Stomach smooth muscle (tissue), 2 donors: Measurements from ENCODE around the gene ZNRD2.
"Not testable (repeated sequence)": the region's sequence is repeated elsewhere in the genome, so short reads cannot be mapped to it uniquely, and the experiment has no call there.

Experiments
- H3K27ac ChIP-seq: one replicate; pipeline ENCODE4 v1.7.0; 2013; ENCODE audit warnings: mild to moderate bottlenecking, low read length, inconsistent platforms
- H3K27me3 ChIP-seq, 2 donors: one replicate each; pipeline ENCODE4 v1.7.0; 2013; ENCODE audit warnings: low read length in 2 of 2; ENCODE audit not compliant: insufficient read depth in 2 of 2, control insufficient read depth in 1 of 2
- H3K36me3 ChIP-seq, 2 donors: one replicate each; pipeline ENCODE4 v1.7.0; 2013; ENCODE audit warnings: low read length in 2 of 2; ENCODE audit not compliant: control insufficient read depth in 2 of 2, insufficient read depth in 2 of 2
- H3K4me1 ChIP-seq: one replicate; pipeline ENCODE4 v1.7.0; 2013; ENCODE audit warnings: low read length; ENCODE audit not compliant: control insufficient read depth, insufficient read depth
- H3K4me3 ChIP-seq, 2 donors: one replicate each; pipeline ENCODE4 v1.7.0; 2013; ENCODE audit warnings: low read length in 2 of 2
- H3K9ac ChIP-seq, 2 donors: one replicate each; pipeline ENCODE4 v1.7.0; 2013; ENCODE audit warnings: low read length in 2 of 2, mild to moderate bottlenecking in 1 of 2
- H3K9me3 ChIP-seq, 2 donors: one replicate each; pipeline ENCODE4 v1.7.0; 2013; ENCODE audit warnings: low read length in 2 of 2; ENCODE audit not compliant: control insufficient read depth in 2 of 2
- donor health status: healthy.
- donor health status: Pancreatic carcinoma.

ZNRD2 gene, protein sequence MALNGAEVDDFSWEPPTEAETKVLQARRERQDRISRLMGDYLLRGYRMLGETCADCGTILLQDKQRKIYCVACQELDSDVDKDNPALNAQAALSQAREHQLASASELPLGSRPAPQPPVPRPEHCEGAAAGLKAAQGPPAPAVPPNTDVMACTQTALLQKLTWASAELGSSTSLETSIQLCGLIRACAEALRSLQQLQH

DNA sequence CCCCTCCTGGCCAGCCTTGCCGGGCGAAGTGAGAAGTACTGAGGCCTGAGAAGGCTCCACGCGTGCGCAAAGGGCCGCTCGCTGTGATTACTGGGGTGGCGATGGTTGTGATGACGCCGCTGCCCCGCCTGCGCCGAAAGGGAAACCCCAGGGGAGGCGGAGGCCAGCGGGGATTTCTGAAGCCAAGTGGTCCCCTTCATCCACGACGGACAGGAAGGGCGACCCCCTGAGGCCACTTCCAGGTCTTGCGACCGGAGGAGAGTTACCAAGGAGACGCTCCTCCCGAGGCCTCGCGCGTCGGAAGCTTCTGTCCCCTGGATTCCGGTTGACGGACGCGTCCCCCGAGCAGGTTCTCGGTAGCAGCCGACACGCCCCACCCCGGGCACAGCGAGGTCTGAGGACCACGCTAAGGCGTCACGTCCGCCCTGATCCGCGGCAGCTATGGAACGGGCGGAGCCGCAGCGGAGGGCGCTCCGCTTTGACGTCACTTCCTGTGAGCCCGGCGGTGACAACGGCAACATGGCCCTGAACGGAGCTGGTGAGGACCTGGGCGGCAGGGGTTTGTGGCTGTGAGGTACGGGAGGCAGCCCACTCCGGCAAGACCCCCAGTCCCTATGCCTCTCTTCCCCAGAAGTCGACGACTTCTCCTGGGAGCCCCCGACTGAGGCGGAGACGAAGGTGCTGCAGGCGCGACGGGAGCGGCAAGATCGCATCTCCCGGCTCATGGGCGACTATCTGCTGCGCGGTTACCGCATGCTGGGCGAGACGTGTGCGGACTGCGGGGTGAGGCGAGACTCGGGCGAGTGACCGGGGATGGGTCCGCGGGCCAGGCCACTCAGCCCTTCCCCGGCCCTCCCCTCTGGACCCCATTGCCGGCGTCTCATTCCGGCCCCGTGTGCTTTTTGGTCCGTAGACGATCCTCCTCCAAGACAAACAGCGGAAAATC is at the start of gene ZNRD2:
ZNRD2 (plus strand) TSS at position 505 of the 946 bp plus-strand sequence; CDS start at position 520, 15 bp downstream.
- no peaks in the 10 kb centered on the region for H3K9me3 ChIP-seq
- no peaks in the 10 kb centered on the region for H3K27me3 ChIP-seq
- H3K36me3 ChIP-seq, result peaks cover 5 to 7% of the 10 kb centered on the region in 2 donors
- H3K9ac ChIP-seq, result peak within 1 kb of the TSS; percentile 86 to 95
- peak within 1 kb of the TSS; percentile 92 for H3K27ac ChIP-seq
- H3K4me1 ChIP-seq, result peaks cover 65% of the 10 kb centered on the region
- H3K4me3 ChIP-seq, result peak within 1 kb of the TSS; percentile 96

DNA sequence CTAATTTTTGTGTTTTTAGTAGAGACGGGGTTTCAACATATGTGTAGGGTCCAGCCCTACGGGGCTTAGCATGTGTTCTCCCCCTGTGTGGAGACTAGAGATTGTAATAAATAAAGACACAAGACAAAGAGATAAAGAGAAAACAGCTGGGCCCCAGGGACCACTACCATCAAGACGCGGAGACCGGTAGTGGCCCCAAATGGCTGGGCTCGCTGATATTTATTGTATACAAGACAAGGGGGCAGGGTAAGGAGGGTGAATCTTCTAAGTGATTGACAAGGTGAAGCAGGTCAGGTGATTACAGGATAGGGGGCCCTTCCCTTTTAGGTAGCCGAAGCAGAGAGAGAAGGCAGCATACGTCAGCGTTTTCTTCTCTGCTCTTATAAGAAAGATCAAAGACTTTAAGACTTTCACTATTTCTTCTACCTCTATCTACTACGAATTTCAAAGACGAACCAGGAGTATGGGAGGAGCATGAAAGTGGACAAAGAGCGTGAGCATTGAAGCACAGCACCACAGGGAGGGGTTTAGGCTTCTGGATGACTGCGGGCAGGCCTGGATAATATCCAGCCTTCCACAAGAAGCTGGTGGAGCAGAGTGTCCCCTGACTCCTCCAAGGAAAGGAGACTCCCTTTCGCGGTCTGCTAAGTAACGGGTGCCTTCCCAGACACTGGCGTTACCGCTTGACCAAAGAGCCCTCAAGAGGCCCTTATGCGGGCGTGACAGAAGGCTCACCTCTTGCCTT is 48.3 kb upstream of the ZNRD2 start:
- peaks cover 23% of the 10 kb centered on the region for H3K4me1 ChIP-seq
- H3K9ac ChIP-seq, H3K27me3 ChIP-seq, H3K9me3 ChIP-seq, H3K36me3 ChIP-seq, H3K4me3 ChIP-seq, H3K27ac ChIP-seq: not testable (repeated sequence)

DNA sequence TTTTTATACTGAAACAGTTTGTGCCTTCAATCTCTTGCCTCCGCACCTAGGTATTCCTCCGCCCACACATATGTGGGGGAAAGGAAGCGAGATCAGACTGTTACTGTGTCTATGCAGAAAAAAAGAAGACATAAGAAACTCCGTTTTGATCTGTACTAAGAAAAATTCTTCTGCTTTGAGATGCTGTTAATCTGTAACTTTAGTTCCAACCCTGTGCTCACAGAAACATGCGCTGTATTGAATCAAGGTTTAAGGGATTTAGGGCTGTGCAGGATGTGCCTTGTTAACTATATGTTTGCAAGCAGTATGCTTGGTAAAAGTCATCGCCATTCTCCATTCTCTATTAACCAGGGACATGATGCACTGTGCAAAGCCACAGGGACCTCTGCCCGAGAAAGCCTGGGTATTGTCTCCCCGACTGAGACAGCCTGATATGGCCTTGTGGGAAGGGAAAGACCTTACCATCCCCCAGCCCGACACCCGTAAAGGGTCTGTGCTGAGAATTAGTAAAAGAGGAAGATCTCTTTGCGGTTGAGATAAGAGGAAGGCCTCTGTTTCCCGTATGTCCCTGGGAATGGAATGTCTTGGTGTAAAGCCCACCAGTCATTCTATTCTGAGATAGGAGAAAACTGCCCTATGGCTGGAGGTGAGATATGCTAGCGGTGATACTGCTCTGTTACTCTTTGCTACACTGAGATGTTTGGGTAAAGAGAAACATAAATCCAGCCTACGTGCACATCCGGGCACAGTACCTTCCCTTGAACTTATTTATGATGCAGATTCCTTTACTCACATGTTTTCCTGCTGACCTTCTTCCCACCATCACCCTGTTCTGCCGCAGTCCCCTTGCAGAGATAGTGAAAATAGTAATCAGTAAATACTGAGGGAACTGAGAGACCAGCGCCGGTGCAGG is 47.3 kb upstream of the ZNRD2 start:
- H3K4me3 ChIP-seq, H3K27ac ChIP-seq, H3K9ac ChIP-seq: not testable (repeated sequence)

DNA sequence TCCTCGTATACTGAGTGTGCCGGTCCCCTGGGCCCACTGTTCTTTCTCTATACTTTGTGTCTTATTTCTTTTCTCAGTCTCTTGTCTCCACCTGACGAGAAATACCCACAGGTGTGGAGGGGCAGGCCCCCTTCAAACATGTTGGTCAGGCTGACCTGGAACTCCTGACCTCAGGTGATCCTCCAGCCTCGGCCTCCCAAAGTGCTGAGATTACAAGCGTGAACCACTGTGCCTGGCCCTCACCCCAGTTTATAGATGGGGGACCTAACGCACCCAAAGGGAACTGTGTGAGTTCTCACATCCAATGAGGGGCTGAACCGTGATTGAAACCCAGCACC is 46.7 kb upstream of the ZNRD2 start:
- not testable (repeated sequence) for H3K9ac ChIP-seq, H3K36me3 ChIP-seq, H3K9me3 ChIP-seq, H3K4me3 ChIP-seq, H3K27ac ChIP-seq, H3K27me3 ChIP-seq
- peaks cover 27% of the 10 kb centered on the region for H3K4me1 ChIP-seq

More for the DNA sequence above, 47.3 kb upstream of the ZNRD2 start:
- H3K9me3 ChIP-seq, H3K27me3 ChIP-seq, H3K36me3 ChIP-seq: not testable (repeated sequence)
- peaks cover 23% of the 10 kb centered on the region for H3K4me1 ChIP-seq

DNA sequence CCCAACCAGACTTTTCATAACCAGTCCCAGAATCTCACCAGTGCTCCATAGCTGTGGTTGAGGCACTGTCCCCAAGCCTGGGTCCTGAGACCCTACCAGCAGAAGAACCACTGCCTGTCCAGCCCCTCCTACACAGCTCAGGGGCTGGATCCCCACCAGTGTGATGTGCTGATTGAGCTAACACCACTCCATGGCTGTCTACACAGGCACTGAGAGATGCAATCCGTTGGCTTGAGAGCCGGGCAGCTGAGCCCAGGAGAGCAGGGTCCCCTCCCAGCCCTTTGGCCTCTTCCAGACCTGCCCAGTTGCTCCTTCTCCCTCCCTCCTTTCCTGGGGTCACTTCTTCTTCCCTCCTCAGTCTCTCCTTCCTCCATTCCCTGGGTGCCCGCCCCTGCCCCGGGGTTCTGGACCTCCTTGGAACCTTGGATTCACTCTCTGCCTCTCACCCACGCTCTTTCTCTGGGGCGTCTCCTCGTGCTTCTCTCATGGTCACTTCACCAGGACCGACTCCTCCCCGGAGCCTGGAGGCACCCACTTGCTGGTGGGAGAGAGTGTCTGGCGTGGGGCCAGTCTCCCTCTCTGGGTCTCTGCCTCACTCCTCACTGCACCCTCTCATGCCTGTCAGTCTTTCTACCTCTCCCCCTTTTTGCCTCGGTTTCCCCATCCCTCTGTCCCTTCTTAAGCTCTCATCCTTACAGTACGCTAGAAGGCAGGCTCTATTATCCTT is 46.1 kb upstream of the ZNRD2 start:
- peaks cover 7 to 8% of the 10 kb centered on the region in 2 donors for H3K36me3 ChIP-seq
- peak overlapping the region; percentile 41 for H3K27ac ChIP-seq
- peak overlapping the region; percentile 74 to 80 for H3K9ac ChIP-seq
- H3K27me3 ChIP-seq, result no peaks in the 10 kb centered on the region
- H3K4me3 ChIP-seq, result peak overlapping the region; percentile 73 to 75
- no peaks in the 10 kb centered on the region for H3K9me3 ChIP-seq
- peaks cover 27% of the 10 kb centered on the region for H3K4me1 ChIP-seq

DNA sequence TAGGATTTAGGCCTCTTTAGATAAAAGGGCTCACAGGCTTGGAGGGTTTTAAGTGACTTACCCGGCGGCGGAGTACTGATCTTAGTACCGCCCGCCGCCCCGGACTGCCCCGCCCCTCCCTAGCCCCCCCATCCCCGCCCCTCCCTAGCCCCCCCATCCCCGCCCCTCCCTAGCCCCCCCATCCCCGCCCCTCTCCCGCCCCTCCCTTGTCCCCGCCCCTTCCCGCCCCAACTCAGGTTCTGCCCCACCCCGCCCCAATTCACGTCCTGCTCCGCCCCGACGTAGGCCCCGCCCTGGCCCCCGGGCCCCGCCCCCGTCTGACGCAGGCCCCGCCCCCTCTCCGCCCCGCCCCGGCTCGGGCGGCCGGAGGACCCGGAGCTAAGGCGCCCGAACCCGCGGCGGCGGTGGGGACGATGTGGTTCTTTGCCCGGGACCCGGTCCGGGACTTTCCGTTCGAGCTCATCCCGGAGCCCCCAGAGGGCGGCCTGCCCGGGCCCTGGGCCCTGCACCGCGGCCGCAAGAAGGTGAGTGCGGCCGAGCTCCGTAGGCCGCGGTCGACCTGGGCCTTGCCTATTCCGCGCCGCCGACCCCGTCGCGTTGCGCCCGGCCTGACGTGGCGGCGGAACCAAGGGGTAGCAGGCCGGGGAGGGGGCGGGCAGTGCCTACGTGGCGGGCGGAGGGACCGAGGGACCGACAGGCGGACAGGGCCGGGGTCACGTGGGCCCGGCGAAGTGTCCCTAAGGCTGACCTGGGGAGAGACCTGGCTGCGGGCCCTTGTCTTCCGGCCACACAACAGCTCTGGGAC is 45.3 kb upstream of the ZNRD2 start, which contains the start of gene SCYL1:
SCYL1 (plus strand) TSS at position 343 of the 805 bp plus-strand sequence; CDS start at position 414, 71 bp downstream.
- H3K9me3 ChIP-seq, result no peaks in the 10 kb centered on the region
- H3K27me3 ChIP-seq, result no peaks in the 10 kb centered on the region
- peak within 1 kb of the TSS; percentile 80 to 91 for H3K9ac ChIP-seq
- peaks cover 27% of the 10 kb centered on the region for H3K4me1 ChIP-seq
- peaks cover 7 to 14% of the 10 kb centered on the region in 2 donors for H3K36me3 ChIP-seq
- peak within 1 kb of the TSS; percentile 64 for H3K27ac ChIP-seq
- peak within 1 kb of the TSS; percentile 74 to 89 for H3K4me3 ChIP-seq

DNA sequence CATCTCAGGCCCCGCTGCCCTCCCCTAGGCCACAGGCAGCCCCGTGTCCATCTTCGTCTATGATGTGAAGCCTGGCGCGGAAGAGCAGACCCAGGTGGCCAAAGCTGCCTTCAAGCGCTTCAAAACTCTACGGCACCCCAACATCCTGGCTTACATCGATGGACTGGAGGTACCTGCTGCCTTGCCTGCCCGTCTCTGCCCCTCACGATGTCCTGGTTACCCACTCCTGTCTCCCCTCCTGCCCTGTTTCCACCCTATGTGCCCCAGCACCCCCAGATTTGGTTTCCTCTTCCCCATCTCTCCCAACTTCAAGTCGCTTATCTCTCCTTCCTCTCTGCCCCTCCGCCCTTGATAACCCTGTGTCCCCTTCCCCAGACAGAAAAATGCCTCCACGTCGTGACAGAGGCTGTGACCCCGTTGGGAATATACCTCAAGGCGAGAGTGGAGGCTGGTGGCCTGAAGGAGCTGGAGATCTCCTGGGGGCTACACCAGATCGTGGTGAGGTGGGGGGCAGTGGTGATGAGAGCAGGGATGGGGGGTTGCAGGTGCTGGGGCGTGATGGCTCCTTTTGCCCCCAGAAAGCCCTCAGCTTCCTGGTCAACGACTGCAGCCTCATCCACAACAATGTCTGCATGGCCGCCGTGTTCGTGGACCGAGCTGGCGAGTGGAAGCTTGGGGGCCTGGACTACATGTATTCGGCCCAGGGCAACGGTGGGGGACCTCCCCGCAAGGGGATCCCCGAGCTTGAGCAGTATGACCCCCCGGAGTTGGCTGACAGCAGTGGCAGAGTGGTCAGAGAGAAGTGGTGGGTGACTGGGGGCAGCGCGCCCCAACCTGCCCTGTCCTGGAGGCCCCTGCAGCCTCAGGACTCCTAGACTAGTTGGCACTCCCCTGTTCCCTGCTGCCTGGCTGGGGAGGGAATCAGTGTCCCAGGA is 44.5 kb upstream of the ZNRD2 start:
- Histone ChIP-seq H3K9ac (peak overlapping the region; percentile 76 to 91), H3K9me3 (no peaks in the 10 kb centered on the region), H3K4me1 (peaks cover 27% of the 10 kb centered on the region), H3K27ac (peak overlapping the region; percentile 64), H3K27me3 (no peaks in the 10 kb centered on the region), H3K4me3 (peak overlapping the region; percentile 74 to 89), H3K36me3 (peaks cover 14 to 23% of the 10 kb centered on the region in 2 donors)

DNA sequence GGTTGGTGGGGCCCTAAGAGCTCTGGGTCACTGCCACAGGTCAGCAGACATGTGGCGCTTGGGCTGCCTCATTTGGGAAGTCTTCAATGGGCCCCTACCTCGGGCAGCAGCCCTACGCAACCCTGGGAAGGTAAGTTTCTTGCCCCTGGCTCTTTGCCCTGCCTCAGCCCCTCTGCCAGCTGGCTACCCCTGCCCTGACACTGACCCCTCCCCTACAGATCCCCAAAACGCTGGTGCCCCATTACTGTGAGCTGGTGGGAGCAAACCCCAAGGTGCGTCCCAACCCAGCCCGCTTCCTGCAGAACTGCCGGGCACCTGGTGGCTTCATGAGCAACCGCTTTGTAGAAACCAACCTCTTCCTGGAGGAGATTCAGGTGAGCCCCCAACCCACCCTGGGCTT is 43.5 kb upstream of the ZNRD2 start:
- Histone ChIP-seq H3K36me3 (peaks cover 23 to 31% of the 10 kb centered on the region in 2 donors), H3K27ac (no peak overlapping the region), H3K9me3 (no peaks in the 10 kb centered on the region), H3K9ac (no peak overlapping the region), H3K4me1 (peaks cover 27% of the 10 kb centered on the region), H3K4me3 (no peak overlapping the region), H3K27me3 (no peaks in the 10 kb centered on the region)
